SK-N-MC (cell line): Measurements from ENCODE around the gene NCKIPSD.

Source experiments
- EZH2 ChIP-seq: fragments of 200-600 bp; sonication (generic); IDR thresholded peaks from one replicate; pipeline ENCODE4 v1.6.1; 2017; ENCODE audit warnings: antibody characterized with exemption
- FOXP2 ChIP-seq: optimal IDR thresholded peaks from 2 replicates; pipeline ENCODE3; 2011; ENCODE audit warnings: mild to moderate bottlenecking, moderate library complexity; ENCODE audit not compliant: insufficient read depth; ENCODE audit errors: extremely low read length, control extremely low read depth
- POLR2AphosphoS5 ChIP-seq: IDR thresholded peaks from 2 replicates; pipeline ENCODE4 v1.6.1; 2012; ENCODE audit warnings: mild to moderate bottlenecking, low read depth, low read length, borderline replicate concordance

DNA sequence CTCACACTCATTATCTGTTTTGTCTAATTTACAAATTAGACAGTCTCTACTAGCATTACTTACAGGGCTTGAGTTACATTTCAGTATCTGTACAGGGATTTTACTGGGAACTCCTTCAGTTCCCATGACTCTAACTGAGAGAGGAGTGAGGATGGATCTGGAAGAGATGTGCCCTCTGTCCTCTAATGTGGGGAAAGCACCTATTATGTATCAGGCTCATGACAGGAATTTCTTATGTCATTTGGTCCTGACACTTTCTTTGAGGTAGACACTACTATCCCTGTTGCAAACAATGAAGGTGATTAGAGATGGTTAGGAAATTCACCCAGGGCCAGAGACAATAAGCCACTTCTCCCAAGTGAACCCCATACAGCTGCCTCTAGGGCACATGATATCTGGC, 10.9 kb upstream of the NCKIPSD start:
- TF ChIP-seq POLR2AphosphoS5 (no peak), EZH2 (no peak), FOXP2 (no peak)
